ENCODE measurements around the gene ZNF436. TPM values are rescaled to one million over a fixed set of nuclear protein-coding genes. Genes with fewer than 3 reads are reported as not detected.
A peak's percentile ranks its signal among the peaks of the same experiment; 100 is the strongest.

ZNF436 gene
- total and polyA plus RNA-seq, 2 of the 13 experiments (the other 11 are each of a cell fraction or from before 2014, with no cell fraction given) = 4.3 to 9.9 TPM

DNA sequence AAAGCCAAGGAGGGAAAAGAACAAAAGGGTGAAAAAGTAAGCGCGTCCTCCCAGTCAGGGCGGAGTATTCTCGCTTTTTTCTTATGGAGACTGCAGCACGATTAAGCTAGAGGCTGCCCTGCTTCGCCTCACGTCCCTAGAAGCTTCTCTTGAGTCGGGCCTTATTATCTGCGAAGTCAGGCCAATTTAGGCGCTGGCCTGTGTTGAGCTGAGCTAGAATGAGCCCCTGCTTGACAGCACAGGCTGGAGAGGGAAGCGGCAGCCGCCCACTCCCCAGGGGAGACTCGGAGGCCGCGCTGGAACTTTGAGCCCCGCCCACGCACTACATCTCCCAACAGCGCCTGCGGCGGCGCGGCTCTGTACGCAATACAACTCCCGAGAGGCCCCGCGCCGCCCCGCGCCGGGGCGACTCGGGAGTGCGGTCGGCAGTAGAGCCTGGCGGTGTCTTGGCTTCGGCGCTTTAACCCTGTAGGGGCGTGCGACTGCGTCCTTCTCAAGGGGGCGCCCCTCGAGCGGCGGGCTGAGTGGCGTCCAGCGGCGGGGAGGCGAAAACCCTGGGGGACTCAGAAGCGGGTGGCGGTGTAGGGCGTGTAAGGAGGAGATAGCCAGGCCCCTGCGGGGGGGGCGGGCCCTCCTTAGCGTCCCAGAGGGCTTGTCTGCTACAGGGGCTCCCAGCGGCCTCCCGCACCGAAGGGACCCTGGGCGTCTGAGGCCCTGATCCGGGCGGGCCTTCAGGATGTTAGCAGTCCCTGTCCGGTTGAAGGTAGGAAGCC is 888 bp downstream of the ZNF436 start (continued):
- peak; percentile 66; the same call in 1 of the 2 replicates for TF ChIP-seq CSRNP1 (CRISPR knock-in tag; IDR thresholded peaks at IDR 0.05)
- no peak for TF ChIP-seq ZNF33A (CRISPR knock-in tag; IDR thresholded peaks at IDR 0.05; ENCODE audit: borderline replicate concordance)
- peak; percentile 63 for TF ChIP-seq SPEN (CRISPR knock-in tag; IDR thresholded peaks at IDR 0.05; ENCODE audit: low read depth)
- TF ChIP-seq, protein P1, sequence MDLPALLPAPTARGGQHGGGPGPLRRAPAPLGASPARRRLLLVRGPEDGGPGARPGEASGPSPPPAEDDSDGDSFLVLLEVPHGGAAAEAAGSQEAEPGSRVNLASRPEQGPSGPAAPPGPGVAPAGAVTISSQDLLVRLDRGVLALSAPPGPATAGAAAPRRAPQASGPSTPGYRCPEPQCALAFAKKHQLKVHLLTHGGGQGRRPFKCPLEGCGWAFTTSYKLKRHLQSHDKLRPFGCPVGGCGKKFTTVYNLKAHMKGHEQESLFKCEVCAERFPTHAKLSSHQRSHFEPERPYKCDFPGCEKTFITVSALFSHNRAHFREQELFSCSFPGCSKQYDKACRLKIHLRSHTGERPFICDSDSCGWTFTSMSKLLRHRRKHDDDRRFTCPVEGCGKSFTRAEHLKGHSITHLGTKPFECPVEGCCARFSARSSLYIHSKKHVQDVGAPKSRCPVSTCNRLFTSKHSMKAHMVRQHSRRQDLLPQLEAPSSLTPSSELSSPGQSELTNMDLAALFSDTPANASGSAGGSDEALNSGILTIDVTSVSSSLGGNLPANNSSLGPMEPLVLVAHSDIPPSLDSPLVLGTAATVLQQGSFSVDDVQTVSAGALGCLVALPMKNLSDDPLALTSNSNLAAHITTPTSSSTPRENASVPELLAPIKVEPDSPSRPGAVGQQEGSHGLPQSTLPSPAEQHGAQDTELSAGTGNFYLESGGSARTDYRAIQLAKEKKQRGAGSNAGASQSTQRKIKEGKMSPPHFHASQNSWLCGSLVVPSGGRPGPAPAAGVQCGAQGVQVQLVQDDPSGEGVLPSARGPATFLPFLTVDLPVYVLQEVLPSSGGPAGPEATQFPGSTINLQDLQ (CRISPR knock-in tag; IDR thresholded peaks at IDR 0.05) = peak; percentile 93
- no peak for TF ChIP-seq NFRKB (IDR thresholded peaks at IDR 0.05)
- TF ChIP-seq HDAC6 (IDR thresholded peaks at IDR 0.05; ENCODE audit: low read depth, low read length) = no peak
- no peak for TF ChIP-seq CAMTA2 (CRISPR knock-in tag; IDR thresholded peaks at IDR 0.05; ENCODE audit: borderline replicate concordance)
- no peak for TF ChIP-seq ZNF20 (CRISPR knock-in tag; IDR thresholded peaks at IDR 0.05)
- 0 out of 2 replicates have a peak, but pooled peaks have one; percentile 25 for TF ChIP-seq ZNF563 (CRISPR knock-in tag; IDR thresholded peaks at IDR 0.05)
- no peak; the same call in 1 of the 2 replicates for TF ChIP-seq FOXC1 (CRISPR knock-in tag; IDR thresholded peaks at IDR 0.05; ENCODE audit: borderline replicate concordance)
- peak; percentile 89; the same call in 1 of the 2 replicates for TF ChIP-seq ZNF468 (CRISPR knock-in tag; IDR thresholded peaks at IDR 0.05)
- peak; percentile 74 for TF ChIP-seq PHF20 (CRISPR knock-in tag; IDR thresholded peaks at IDR 0.05)
- no peak for TF ChIP-seq MTF1 (CRISPR knock-in tag; IDR thresholded peaks at IDR 0.05)
- no peak for TF ChIP-seq ZNF530 (CRISPR knock-in tag; IDR thresholded peaks at IDR 0.05; ENCODE audit: low read depth)
- no peak for TF ChIP-seq CENPX (CRISPR knock-in tag; IDR thresholded peaks at IDR 0.05)
- TF ChIP-seq MED1 (CRISPR knock-in tag; IDR thresholded peaks at IDR 0.05) = peak; percentile 12; the same call in 1 of the 2 replicates
- no peak for TF ChIP-seq CBX2 (IDR thresholded peaks at IDR 0.05; ENCODE audit: low read depth, low read length)
- TF ChIP-seq CBX2 (CRISPR knock-in tag; IDR thresholded peaks at IDR 0.05; ENCODE audit: low read depth) = no peak
- no peak for TF ChIP-seq CHCHD3 (CRISPR knock-in tag; IDR thresholded peaks at IDR 0.05)
- TF ChIP-seq, protein P2, sequence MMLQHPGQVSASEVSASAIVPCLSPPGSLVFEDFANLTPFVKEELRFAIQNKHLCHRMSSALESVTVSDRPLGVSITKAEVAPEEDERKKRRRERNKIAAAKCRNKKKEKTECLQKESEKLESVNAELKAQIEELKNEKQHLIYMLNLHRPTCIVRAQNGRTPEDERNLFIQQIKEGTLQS (CRISPR knock-in tag; IDR thresholded peaks at IDR 0.05) = 0 out of 2 replicates have a peak, but pooled peaks have one; percentile 21
- TF ChIP-seq MBD4 (IDR thresholded peaks at IDR 0.05; ENCODE audit: borderline replicate concordance, low read length) = no peak
- peak; percentile 88; the same call in 1 of the 2 replicates for TF ChIP-seq ZFP36L1 (CRISPR knock-in tag; IDR thresholded peaks at IDR 0.05)
- peak; percentile 78 for TF ChIP-seq CREB1 (IDR thresholded peaks at IDR 0.05)
- peak; percentile 97 for TF ChIP-seq CREB1 (CRISPR knock-in tag; IDR thresholded peaks at IDR 0.05)
- TF ChIP-seq MTA1 (CRISPR knock-in tag; IDR thresholded peaks at IDR 0.05; ENCODE audit: borderline replicate concordance) = peak; percentile 62; the same call in 1 of the 2 replicates
- no peak for TF ChIP-seq FOXP1 (IDR thresholded peaks at IDR 0.05)
- TF ChIP-seq FOXP1 (CRISPR knock-in tag; IDR thresholded peaks at IDR 0.05) = no peak
- TF ChIP-seq GLI4 (CRISPR knock-in tag; IDR thresholded peaks at IDR 0.05; ENCODE audit: borderline replicate concordance) = no peak
- no peak for TF ChIP-seq ZNF30 (CRISPR knock-in tag; IDR thresholded peaks at IDR 0.05)

All from HepG2 (cell line).